ENCODE data around the gene TMEM270. TPM values are rescaled to one million over a fixed set of nuclear protein-coding genes. Genes with fewer than 3 reads are reported as not detected.
"Not testable (repeated sequence)": the region's sequence is repeated elsewhere in the genome, so short reads cannot be mapped to it uniquely, and the experiment has no call there.

Gene TMEM270
- total RNA-seq (not detected), polyA plus RNA-seq (ENCODE audit: insufficient read length in 2 of 2) (not detected)
- long read RNA-seq, donor 1, result 0 reads
- long read RNA-seq, donor 2, result 0 reads
- long read RNA-seq, donor 3, result 0 reads
- long read RNA-seq, donor 4, result 0 reads

GRCh38 chr7:73860859-73861258 is at the start of gene TMEM270:
TMEM270 (plus strand) TSS chr7:73861159; CDS start chr7:73861195, 36 bp downstream.
- DNase-seq (ENCODE audit: low read depth in 4 of 6, low spot score in 6 of 6), result no peak
- Histone ChIP-seq H3K27ac (ENCODE audit: low read depth, low read length) (no peak within 1 kb of the TSS), H3K27me3 (ENCODE audit: control insufficient read depth, insufficient read depth, low read length) (no peaks in the 10 kb centered on the region), H3K4me1 (ENCODE audit: control insufficient read depth, insufficient read depth, low read length) (peaks cover under 1% of the 10 kb centered on the region), H3K9me3 (ENCODE audit: control insufficient read depth, insufficient read depth, low read length) (no peaks in the 10 kb centered on the region), H3K4me3 (ENCODE audit: low read depth, low read length) (no peak within 1 kb of the TSS), H3K36me3 (ENCODE audit: control insufficient read depth, insufficient read depth, low read length) (no peaks in the 10 kb centered on the region)
- 90% methylated on average over 8 of the region's 11 CpGs for WGBS (ENCODE audit: insufficient coverage)

DNA sequence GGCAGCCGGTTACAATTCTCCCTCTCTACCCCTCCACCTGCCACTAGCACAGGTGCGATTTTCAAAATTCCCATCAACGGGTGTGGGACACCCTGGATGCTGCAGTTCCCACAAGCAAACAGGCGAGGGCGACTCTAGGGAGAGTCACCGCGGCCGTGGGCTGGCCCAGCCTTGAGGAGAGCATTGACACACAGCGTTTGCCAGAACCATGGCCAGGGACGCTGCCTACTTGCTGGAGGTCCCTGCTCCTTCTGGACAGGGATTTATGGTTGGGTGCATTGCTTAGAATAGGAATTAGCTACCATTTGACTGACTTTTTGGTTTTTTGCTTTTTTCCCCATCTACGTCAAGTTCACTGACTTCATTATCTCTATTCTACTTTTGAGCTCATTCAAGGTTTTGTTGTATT is 49.2 kb upstream of the TMEM270 start:
- peaks cover 2% of the 10 kb centered on the region for H3K27me3 ChIP-seq (ENCODE audit: control insufficient read depth, insufficient read depth, low read length)
- peak in 1 of 6 donors; percentile 5 for DNase-seq (ENCODE audit: low read depth in 4 of 6, low spot score in 6 of 6)
- H3K27ac ChIP-seq (ENCODE audit: low read depth, low read length), result no peak overlapping the region
- H3K9me3 ChIP-seq (ENCODE audit: control insufficient read depth, insufficient read depth, low read length), result peaks cover 2% of the 10 kb centered on the region
- no peaks in the 10 kb centered on the region for H3K4me1 ChIP-seq (ENCODE audit: control insufficient read depth, insufficient read depth, low read length)
- WGBS (ENCODE audit: insufficient coverage), result 4% methylated on average over 10 of the region's 11 CpGs
- no peak overlapping the region for H3K4me3 ChIP-seq (ENCODE audit: low read depth, low read length)
- H3K36me3 ChIP-seq (ENCODE audit: control insufficient read depth, insufficient read depth, low read length), result no peaks in the 10 kb centered on the region

GRCh38 chr7:73812996-73813395 is 48.0 kb upstream of the TMEM270 start:
- Histone ChIP-seq H3K4me1 (ENCODE audit: control insufficient read depth, insufficient read depth, low read length) (no peaks in the 10 kb centered on the region), H3K4me3 (ENCODE audit: low read depth, low read length) (no peak overlapping the region), H3K27me3 (ENCODE audit: control insufficient read depth, insufficient read depth, low read length) (peaks cover 2% of the 10 kb centered on the region), H3K36me3 (ENCODE audit: control insufficient read depth, insufficient read depth, low read length) (no peaks in the 10 kb centered on the region), H3K27ac (ENCODE audit: low read depth, low read length) (no peak overlapping the region), H3K9me3 (ENCODE audit: control insufficient read depth, insufficient read depth, low read length) (peaks cover 2% of the 10 kb centered on the region)
- 92% methylated on average over 2 of the region's 3 CpGs for WGBS (ENCODE audit: insufficient coverage)
- DNase-seq (ENCODE audit: low read depth in 4 of 6, low spot score in 6 of 6), result no peak

DNA sequence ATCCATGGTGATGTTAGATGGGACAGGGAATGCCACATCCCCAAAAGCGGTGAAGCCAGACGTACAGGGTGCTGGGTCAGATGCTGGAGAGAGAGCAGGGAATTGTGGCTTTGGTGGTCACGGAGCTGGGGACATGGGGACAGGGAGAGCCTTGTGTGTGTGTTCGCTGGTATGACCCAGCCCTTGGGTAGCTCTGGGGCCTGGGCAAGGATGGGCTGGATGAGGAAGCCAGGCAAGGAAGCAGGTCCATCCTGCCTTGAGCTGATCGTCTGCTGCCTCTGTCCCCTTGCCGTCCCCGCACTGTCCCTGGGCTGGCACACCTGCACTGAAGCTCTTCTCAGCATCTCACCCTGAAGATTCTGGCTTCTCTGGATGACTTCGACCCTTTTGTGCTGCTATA is 45.5 kb upstream of the TMEM270 start:
- peaks cover 2% of the 10 kb centered on the region for H3K27me3 ChIP-seq (ENCODE audit: control insufficient read depth, insufficient read depth, low read length)
- H3K36me3 ChIP-seq (ENCODE audit: control insufficient read depth, insufficient read depth, low read length), result no peaks in the 10 kb centered on the region
- no peak overlapping the region for H3K4me3 ChIP-seq (ENCODE audit: low read depth, low read length)
- DNase-seq (ENCODE audit: low read depth in 4 of 6, low spot score in 6 of 6), result no peak
- H3K9me3 ChIP-seq (ENCODE audit: control insufficient read depth, insufficient read depth, low read length), result peaks cover 2% of the 10 kb centered on the region
- H3K4me1 ChIP-seq (ENCODE audit: control insufficient read depth, insufficient read depth, low read length), result no peaks in the 10 kb centered on the region
- 87% methylated on average over 7 of the region's 8 CpGs for WGBS (ENCODE audit: insufficient coverage)
- no peak overlapping the region for H3K27ac ChIP-seq (ENCODE audit: low read depth, low read length)

GRCh38 chr7:73817121-73817520 is 43.8 kb upstream of the TMEM270 start:
- H3K9me3 ChIP-seq (ENCODE audit: control insufficient read depth, insufficient read depth, low read length), result peaks cover 2% of the 10 kb centered on the region
- 94% methylated on average over 5 of the region's 6 CpGs for WGBS (ENCODE audit: insufficient coverage)
- H3K27ac ChIP-seq (ENCODE audit: low read depth, low read length), result no peak overlapping the region
- no peaks in the 10 kb centered on the region for H3K4me1 ChIP-seq (ENCODE audit: control insufficient read depth, insufficient read depth, low read length)
- H3K4me3 ChIP-seq (ENCODE audit: low read depth, low read length), result no peak overlapping the region
- no peaks in the 10 kb centered on the region for H3K36me3 ChIP-seq (ENCODE audit: control insufficient read depth, insufficient read depth, low read length)
- DNase-seq (ENCODE audit: low read depth in 4 of 6, low spot score in 6 of 6), result no peak
- no peaks in the 10 kb centered on the region for H3K27me3 ChIP-seq (ENCODE audit: control insufficient read depth, insufficient read depth, low read length)

DNA sequence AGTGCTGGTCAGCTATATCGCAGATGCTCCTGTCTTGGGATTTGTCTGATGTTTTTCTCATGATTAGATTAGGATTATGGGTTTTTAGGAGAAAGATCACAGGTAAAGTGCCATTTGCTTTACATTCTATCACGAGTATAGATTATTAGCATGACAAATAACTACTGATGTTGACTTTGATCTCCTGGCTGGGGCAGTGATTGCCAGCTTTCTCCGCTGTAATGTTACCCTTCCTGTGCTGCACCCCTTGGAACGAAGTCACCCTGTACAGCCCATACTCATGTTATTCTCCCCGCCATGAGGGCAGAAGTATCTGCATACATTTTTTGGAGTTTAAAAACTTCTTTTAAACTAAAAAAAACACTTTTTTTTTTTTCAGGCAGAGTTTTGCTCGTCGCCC is 40.9 kb upstream of the TMEM270 start:
- Histone ChIP-seq H3K27ac (ENCODE audit: low read depth, low read length) (no peak overlapping the region), H3K4me1 (ENCODE audit: control insufficient read depth, insufficient read depth, low read length) (no peaks in the 10 kb centered on the region), H3K36me3 (ENCODE audit: control insufficient read depth, insufficient read depth, low read length) (no peaks in the 10 kb centered on the region), H3K4me3 (ENCODE audit: low read depth, low read length) (no peak overlapping the region), H3K27me3 (ENCODE audit: control insufficient read depth, insufficient read depth, low read length) (no peaks in the 10 kb centered on the region), H3K9me3 (ENCODE audit: control insufficient read depth, insufficient read depth, low read length) (no peaks in the 10 kb centered on the region)
- DNase-seq (ENCODE audit: low read depth in 4 of 6, low spot score in 6 of 6), result no peak
- 89% methylated on average over 3 of the region's 7 CpGs for WGBS (ENCODE audit: insufficient coverage)

DNA sequence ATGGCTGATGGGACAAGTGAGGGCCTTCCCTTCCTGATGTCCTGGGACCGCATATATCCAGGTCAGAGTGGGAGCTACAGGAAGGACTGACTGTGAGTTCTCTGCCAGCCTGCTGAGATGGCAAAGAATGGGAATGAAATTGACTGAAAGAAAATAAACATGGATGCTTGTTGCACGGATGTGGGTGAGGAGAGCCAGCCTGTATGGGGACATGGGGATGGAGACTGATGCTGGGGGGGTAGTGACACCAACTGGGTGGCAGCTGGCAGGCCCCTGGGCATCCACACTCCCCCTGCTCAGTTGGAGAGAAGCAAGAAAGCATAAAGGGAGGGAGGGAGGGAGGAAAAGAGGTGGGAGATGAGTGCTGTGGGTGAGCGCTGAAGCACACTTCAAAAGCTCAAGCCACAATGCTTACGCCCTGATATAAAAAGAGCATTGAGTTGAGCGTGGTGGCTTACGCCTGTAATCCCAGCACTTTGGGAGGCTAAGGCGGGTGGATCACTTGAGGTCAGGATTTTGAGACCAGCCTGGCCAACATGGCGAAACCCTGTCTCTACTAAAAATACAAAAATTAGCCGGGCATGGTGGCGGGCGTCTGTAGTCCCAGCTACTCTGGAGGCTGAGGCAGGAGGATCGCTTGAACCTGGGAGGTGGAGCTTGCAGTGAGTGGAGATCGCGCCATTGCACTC is 39.2 kb upstream of the TMEM270 start:
- not testable (repeated sequence) for DNase-seq (ENCODE audit: low read depth in 4 of 6, low spot score in 6 of 6); H3K4me3 ChIP-seq (ENCODE audit: low read depth, low read length); H3K27ac ChIP-seq (ENCODE audit: low read depth, low read length); H3K4me1 ChIP-seq (ENCODE audit: control insufficient read depth, insufficient read depth, low read length); H3K36me3 ChIP-seq (ENCODE audit: control insufficient read depth, insufficient read depth, low read length); H3K9me3 ChIP-seq (ENCODE audit: control insufficient read depth, insufficient read depth, low read length); H3K27me3 ChIP-seq (ENCODE audit: control insufficient read depth, insufficient read depth, low read length)
- WGBS (ENCODE audit: insufficient coverage), result 87% methylated on average over 7 of the region's 14 CpGs

DNA sequence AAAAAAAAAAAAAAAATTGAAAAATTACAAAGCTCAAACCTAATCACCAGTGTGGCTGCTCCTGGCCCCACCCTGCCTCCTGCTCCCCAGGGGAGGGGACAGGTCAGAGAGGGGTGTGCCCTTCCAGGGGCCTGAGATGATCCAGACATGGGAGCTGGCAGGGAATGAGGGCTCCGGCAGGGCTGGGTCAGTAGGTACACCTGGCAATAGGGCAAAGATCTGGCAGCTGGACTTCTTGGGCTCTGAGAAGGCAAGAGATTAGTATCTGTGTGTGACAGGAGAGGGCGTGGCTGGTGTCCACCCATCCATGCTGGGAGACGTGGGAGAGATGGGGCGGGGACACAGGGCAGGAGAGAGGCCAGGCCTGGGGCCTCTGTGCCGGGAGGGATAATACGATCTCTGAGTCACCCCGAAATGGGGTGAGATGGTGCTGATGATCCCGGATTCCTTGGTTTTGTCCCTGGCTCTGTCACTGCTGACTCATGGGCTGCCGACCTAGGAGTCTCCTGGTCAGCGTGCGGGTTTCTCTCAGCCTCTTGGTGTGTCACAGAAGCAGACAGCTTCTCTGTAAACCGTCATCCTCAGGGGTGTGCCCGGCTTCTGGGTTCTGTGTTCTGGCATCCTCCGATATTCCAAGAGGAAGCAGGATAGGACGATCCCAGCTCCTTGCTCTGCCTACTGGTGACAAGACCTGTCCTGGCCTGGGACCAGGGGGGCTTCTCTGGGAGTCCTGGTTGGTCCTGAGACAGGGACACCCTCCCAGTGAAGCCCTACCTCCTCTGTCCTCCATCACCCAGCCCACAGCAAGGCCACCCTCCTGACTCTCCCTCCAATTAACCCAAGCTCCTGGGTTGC is 38.4 kb upstream of the TMEM270 start:
- no peak for DNase-seq (ENCODE audit: low read depth in 4 of 6, low spot score in 6 of 6)

DNA sequence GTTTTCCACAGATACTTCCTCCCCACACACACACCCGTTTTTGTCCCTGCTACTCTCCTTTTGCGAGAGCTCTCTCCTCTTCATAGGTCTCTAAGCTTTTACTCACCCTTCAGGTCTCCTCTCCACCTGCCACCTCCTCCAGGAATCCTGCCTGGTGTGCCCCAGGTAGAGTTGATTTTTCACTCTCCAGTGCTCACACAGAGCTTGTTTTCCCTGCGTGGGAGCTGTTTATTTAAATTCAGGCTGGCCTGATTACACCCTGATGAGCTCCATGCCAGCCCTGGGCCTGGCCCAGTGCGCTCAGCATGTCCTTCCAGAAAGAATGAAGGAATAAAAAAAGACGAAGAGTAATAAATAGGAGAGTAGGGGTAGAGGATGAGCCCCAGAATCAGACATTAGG is 37.7 kb upstream of the TMEM270 start:
- 86% methylated on average over 5 of the region's 5 CpGs for WGBS (ENCODE audit: insufficient coverage)
- Histone ChIP-seq H3K36me3 (ENCODE audit: control insufficient read depth, insufficient read depth, low read length) (no peaks in the 10 kb centered on the region), H3K4me3 (ENCODE audit: low read depth, low read length) (no peak overlapping the region), H3K27me3 (ENCODE audit: control insufficient read depth, insufficient read depth, low read length) (no peaks in the 10 kb centered on the region), H3K27ac (ENCODE audit: low read depth, low read length) (no peak overlapping the region), H3K4me1 (ENCODE audit: control insufficient read depth, insufficient read depth, low read length) (peaks cover 8% of the 10 kb centered on the region), H3K9me3 (ENCODE audit: control insufficient read depth, insufficient read depth, low read length) (no peaks in the 10 kb centered on the region)
- no peak for DNase-seq (ENCODE audit: low read depth in 4 of 6, low spot score in 6 of 6)

More for the DNA sequence above, 38.4 kb upstream of the TMEM270 start:
- 71% methylated on average over 14 of the region's 15 CpGs for WGBS (ENCODE audit: insufficient coverage)
- Histone ChIP-seq H3K27me3 (ENCODE audit: control insufficient read depth, insufficient read depth, low read length) (no peaks in the 10 kb centered on the region), H3K36me3 (ENCODE audit: control insufficient read depth, insufficient read depth, low read length) (no peaks in the 10 kb centered on the region), H3K4me3 (ENCODE audit: low read depth, low read length) (no peak overlapping the region), H3K27ac (ENCODE audit: low read depth, low read length) (no peak overlapping the region), H3K4me1 (ENCODE audit: control insufficient read depth, insufficient read depth, low read length) (peaks cover 1% of the 10 kb centered on the region), H3K9me3 (ENCODE audit: control insufficient read depth, insufficient read depth, low read length) (no peaks in the 10 kb centered on the region)

Measured in spinal cord (tissue), 10 donors.